GM12874 (cell line): ENCODE data around the gene PCDHGB4.
"Not testable (repeated sequence)": the region's sequence is repeated elsewhere in the genome, so short reads cannot be mapped to it uniquely, and the experiment has no call there.

ENCODE experiments used
- CTCF ChIP-seq: IDR thresholded peaks from 2 replicates; pipeline ENCODE4 v1.5.1; 2011; ENCODE audit warnings: low read depth, mild to moderate bottlenecking, control low read depth, low read length, moderate library complexity; ENCODE audit not compliant: insufficient read depth

Gene PCDHGB4

GRCh38 chr5:141387557-141388311 is at the start of gene PCDHGB4:
Gene PCDHGB4 (plus strand): TSS chr5:141387698. CDS start chr5:141387885, 187 bp downstream.
- not testable (repeated sequence) for TF ChIP-seq CTCF

GRCh38 chr5:141338538-141339306 is 48.8 kb upstream of the PCDHGB4 start, which contains the start of gene PCDHGA2:
Gene PCDHGA2 (plus strand): TSS chr5:141338760.
- TF ChIP-seq CTCF: peak; percentile 62

- TF ChIP-seq CTCF: no peak
These were observed 44.7 kb upstream of the PCDHGB4 start for GRCh38 chr5:141342773-141343172.

- peak; percentile 32; the same call in 1 of the 2 replicates for TF ChIP-seq CTCF
These were observed 44.1 kb upstream of the PCDHGB4 start, which contains the start of gene PCDHGA3 for GRCh38 chr5:141343242-141343952. Gene PCDHGA3 (plus strand): TSS chr5:141343829. CDS start chr5:141344034, 205 bp downstream.

GRCh38 chr5:141343953-141344463 is 43.5 kb upstream of the PCDHGB4 start:
- no peak for TF ChIP-seq CTCF

GRCh38 chr5:141345327-141345726 is 42.2 kb upstream of the PCDHGB4 start:
- no peak for TF ChIP-seq CTCF
